Left lung (tissue), 10 donors: ENCODE data around the gene GJB3. TPM values are rescaled to one million over a fixed set of nuclear protein-coding genes. Genes with fewer than 3 reads are reported as not detected.

Experiments
- ATAC-seq: fragments of 200-7000 bp; cut with Tn5 transposase; one replicate; pipeline ENCODE4 v1.9.1; 2020; ENCODE audit warnings: moderate library complexity
- DNase-seq, 4 donors: peaks; one replicate each; pipeline ENCODE4 v3.0.0-alpha.2; 2013 to 2020
- H3K27ac ChIP-seq, 2 donors: fragments of 200-600 bp; sonication (generic) in 1 of 2; one replicate each; pipeline versions ENCODE4 v1.5.0 to v1.8.0; 2020 to 2021
- H3K27me3 ChIP-seq, 2 donors: fragments of 200-600 bp; sonication (generic) in 1 of 2; one replicate each; pipeline versions ENCODE4 v1.5.0 to v1.8.0; 2020 to 2021
- H3K36me3 ChIP-seq, 2 donors: fragments of 200-600 bp; sonication (generic) in 1 of 2; one replicate each; pipeline versions ENCODE4 v1.5.0 to v1.8.0; 2020 to 2021
- H3K4me1 ChIP-seq, 2 donors: fragments of 200-600 bp; one replicate each; pipeline ENCODE4 v1.8.0; 2021
- H3K4me3 ChIP-seq, 2 donors: fragments of 200-600 bp; sonication (generic) in 1 of 2; one replicate each; pipeline versions ENCODE4 v1.5.0 to v1.8.0; 2020 to 2021; ENCODE audit warnings: mild to moderate bottlenecking in 1 of 2
- H3K9me3 ChIP-seq, 2 donors: fragments of 200-600 bp; sonication (generic) in 1 of 2; one replicate each; pipeline versions ENCODE4 v1.5.0 to v1.8.0; 2020 to 2021
- CTCF ChIP-seq, 2 donors: fragments of 200-600 bp; sonication (generic) in 1 of 2; IDR thresholded peaks; one replicate each; pipeline versions ENCODE4 v1.5.0 to v1.8.0; 2021; ENCODE audit warnings: antibody characterized with exemption in 2 of 2
- intact Hi-C, 2 donors: fragments of 100-400 bp; cut with DNase I; formaldehyde crosslinking; loops; one replicate each; pipeline versions ENCODE4 v1.11.2 to v1.14.2; 2022
- polyA plus RNA-seq, 6 donors: library from polyadenylated mRNA; unstranded; fragments of 120-200 nt; gene quantifications; one replicate each; pipeline ENCODE4 v1.2.1, GENCODE V29; 2013; ENCODE audit not compliant: insufficient read length in 6 of 6
- total RNA-seq, 2 donors: library from RNA; stranded (reverse); fragmentation: NEBNext Ultra II Directional; extraction: Animal tissue kit (Norgen Biotek cat#: 25700); gene quantifications; one replicate each; pipeline ENCODE4 v1.2.1, GENCODE V29; 2021
- donor health status: DM: no; HTN: yes; CAD: no.
- donor health status: DM: no; HTN: no; CAD: no.

Gene GJB3
- total and polyA plus RNA-seq, 8 donors: 0.15 to 2.0 (median 0.47) TPM; not detected in 4

GRCh38 chr1:34785231-34785874 is 4.3 kb downstream of the GJB3 start:
- H3K27ac ChIP-seq: no peak overlapping the region
- peaks cover 16 to 35% of the 10 kb centered on the region in 2 donors for H3K27me3 ChIP-seq
- intact Hi-C loops: loop anchor here in 1 of 2 donors (5.0 kb wide), 2 partner anchors 67 to 82 kb away; no protein-coding TSS in a partner anchor
- H3K36me3 ChIP-seq: no peaks in the 10 kb centered on the region
- no peak overlapping the region for H3K4me3 ChIP-seq
- TF ChIP-seq CTCF (IDR thresholded peaks at IDR 0.05): no peak
- no peak for ATAC-seq
- H3K9me3 ChIP-seq: no peaks in the 10 kb centered on the region
- no peak for DNase-seq
- H3K4me1 ChIP-seq: peaks cover 3 to 4% of the 10 kb centered on the region in 2 donors

GRCh38 chr1:34785875-34786470 is 5.0 kb downstream of the GJB3 start:
- intact Hi-C loops: loop anchor here in 1 of 2 donors (5.0 kb wide), 2 partner anchors 66 to 81 kb away; no protein-coding TSS in a partner anchor
- peaks cover 11 to 35% of the 10 kb centered on the region in 2 donors for H3K27me3 ChIP-seq
- H3K36me3 ChIP-seq: no peaks in the 10 kb centered on the region
- TF ChIP-seq CTCF (IDR thresholded peaks at IDR 0.05): no peak
- H3K27ac ChIP-seq: no peak overlapping the region
- H3K9me3 ChIP-seq: no peaks in the 10 kb centered on the region
- DNase-seq: no peak
- peaks cover 3 to 4% of the 10 kb centered on the region in 2 donors for H3K4me1 ChIP-seq
- ATAC-seq: no peak
- H3K4me3 ChIP-seq: no peak overlapping the region

- intact Hi-C loops: loop anchor here in 1 of 2 donors (5.0 kb wide), 2 partner anchors 66 to 81 kb away; no protein-coding TSS in a partner anchor
- H3K36me3 ChIP-seq: no peaks in the 10 kb centered on the region
- TF ChIP-seq CTCF (IDR thresholded peaks at IDR 0.05): peak; percentile 73 to 81
- no peaks in the 10 kb centered on the region for H3K9me3 ChIP-seq
- no peak overlapping the region for H3K27ac ChIP-seq
- DNase-seq (peak in 3 of 4 donors; percentile 19 to 66 (median 54)), ATAC-seq (peak; percentile 89)
- peaks cover 0 to 3% of the 10 kb centered on the region in 2 donors for H3K4me1 ChIP-seq
- H3K27me3 ChIP-seq: peaks cover 4 to 34% of the 10 kb centered on the region in 2 donors
- no peak overlapping the region for H3K4me3 ChIP-seq
Measured at GRCh38 chr1:34786521-34787325, 5.7 kb downstream of the GJB3 start.

DNA sequence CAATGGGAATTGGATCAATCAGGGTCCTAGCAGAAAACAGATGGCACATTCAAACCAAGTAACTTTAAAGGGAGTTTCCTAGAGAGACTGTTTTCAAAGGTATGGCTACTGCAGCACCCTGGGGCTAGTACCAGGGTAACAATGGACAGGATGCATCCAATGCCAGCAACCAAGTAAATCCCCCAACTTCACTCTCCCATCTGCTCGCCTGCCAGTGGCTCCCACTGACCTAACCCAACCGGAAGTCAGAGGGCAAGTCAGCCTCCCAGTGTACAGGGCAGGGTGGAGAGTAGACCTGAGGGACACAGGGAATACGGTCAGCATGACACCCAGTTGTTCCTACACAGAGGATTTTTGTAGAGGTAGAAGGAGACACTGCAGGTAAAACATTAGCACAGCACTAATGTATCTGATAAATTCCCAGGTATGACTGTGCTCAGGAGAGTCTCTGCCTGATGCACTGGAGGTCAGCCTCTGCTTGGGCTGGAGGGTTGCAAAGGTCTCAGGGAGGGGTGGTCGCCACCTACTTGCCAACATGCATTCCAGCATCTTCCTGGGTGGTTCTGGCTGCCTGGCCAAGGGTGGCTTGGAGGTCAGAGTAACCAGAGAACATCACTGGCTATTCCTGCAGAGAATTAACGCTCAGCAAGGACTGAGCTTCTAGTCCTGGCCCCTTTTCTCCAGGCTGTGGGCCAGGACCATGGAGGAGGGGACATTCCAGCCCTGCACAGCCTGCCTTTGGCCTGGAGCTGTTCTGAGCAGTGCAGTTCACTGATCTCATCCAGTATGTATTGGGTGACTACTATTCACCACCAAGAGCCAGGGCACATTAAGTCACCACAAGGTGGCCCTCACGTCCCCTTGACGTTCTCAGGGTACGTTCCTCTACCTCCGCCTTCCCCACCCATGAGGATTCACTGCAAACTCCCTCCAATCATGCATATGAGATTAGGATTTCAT is 6.7 kb downstream of the GJB3 start:
- no peak for DNase-seq
- TF ChIP-seq CTCF (IDR thresholded peaks at IDR 0.05): no peak
- ATAC-seq: no peak
- peaks cover 0 to 34% of the 10 kb centered on the region in 2 donors for H3K27me3 ChIP-seq
- peaks cover 0 to 3% of the 10 kb centered on the region in 2 donors for H3K4me1 ChIP-seq
- no peak overlapping the region for H3K27ac ChIP-seq
- H3K36me3 ChIP-seq: no peaks in the 10 kb centered on the region
- H3K9me3 ChIP-seq: no peaks in the 10 kb centered on the region
- intact Hi-C loops: loop anchor here in 1 of 2 donors (5.0 kb wide), 2 partner anchors 65 to 80 kb away; no protein-coding TSS in a partner anchor
- no peak overlapping the region for H3K4me3 ChIP-seq
